Neutrophil (primary cell): ENCODE measurements around the gene MRPL42.

ENCODE experiments used
- H3K27ac ChIP-seq: fragments of 200-600 bp; sonication (generic); 2 replicates; pipeline ENCODE4 v1.5.1; 2016; ENCODE audit warnings: mild to moderate bottlenecking, moderate library complexity
- H3K27me3 ChIP-seq: fragments of 200-600 bp; sonication (generic); 2 replicates; pipeline ENCODE4 v1.6.0; 2016; ENCODE audit warnings: mild to moderate bottlenecking
- H3K36me3 ChIP-seq: fragments of 200-600 bp; sonication (generic); 2 replicates; pipeline ENCODE4 v1.5.1; 2017
- H3K4me1 ChIP-seq, 2 experiments: fragments of 200-600 bp in 1 of 2; sonication (generic) in 1 of 2; 1 replicate in 1 of 2; 2 replicates in 1 of 2; pipeline versions ENCODE4 v1.5.1 to v1.6.1; 2013 to 2016; ENCODE audit warnings: low read depth in 1 of 2, low read length in 1 of 2, mild to moderate bottlenecking in 1 of 2, moderate library complexity in 1 of 2; ENCODE audit not compliant: control insufficient read depth in 1 of 2, insufficient read depth in 1 of 2
- H3K4me3 ChIP-seq, 2 experiments: fragments of 200-600 bp in 1 of 2; sonication (generic) in 1 of 2; 1 replicate in 1 of 2; 2 replicates in 1 of 2; pipeline ENCODE4 v1.5.1; 2013 to 2016; ENCODE audit warnings: low read depth in 1 of 2, low read length in 1 of 2, mild to moderate bottlenecking in 1 of 2, moderate library complexity in 1 of 2
- H3K9me3 ChIP-seq: fragments of 200-600 bp; sonication (generic); 2 replicates; pipeline ENCODE4 v1.5.1; 2016
- CTCF ChIP-seq: fragments of 200-600 bp; sonication (generic); IDR thresholded peaks from 2 replicates; pipeline ENCODE4 v1.5.1; 2016; ENCODE audit warnings: antibody characterized with exemption

The MRPL42 gene

GRCh38 chr12:93451423-93452158, 15.7 kb upstream of the MRPL42 start:
- Histone ChIP-seq H3K4me3 (no peak overlapping the region), H3K27me3 (no peaks in the 10 kb centered on the region), H3K9me3 (no peaks in the 10 kb centered on the region), H3K4me1 (no peaks in the 10 kb centered on the region), H3K27ac (no peak overlapping the region), H3K36me3 (no peaks in the 10 kb centered on the region)
- TF ChIP-seq CTCF: no peak

GRCh38 chr12:93453633-93454032, 13.7 kb upstream of the MRPL42 start:
- no peaks in the 10 kb centered on the region for H3K9me3 ChIP-seq
- TF ChIP-seq CTCF: no peak
- no peaks in the 10 kb centered on the region for H3K4me1 ChIP-seq
- no peak overlapping the region for H3K4me3 ChIP-seq
- H3K36me3 ChIP-seq: no peaks in the 10 kb centered on the region
- no peaks in the 10 kb centered on the region for H3K27me3 ChIP-seq
- no peak overlapping the region for H3K27ac ChIP-seq

- Histone ChIP-seq H3K9me3 (no peaks in the 10 kb centered on the region), H3K36me3 (no peaks in the 10 kb centered on the region), H3K4me1 (peaks cover 0 to 11% of the 10 kb centered on the region in 2 experiments), H3K27ac (no peak overlapping the region), H3K4me3 (no peak overlapping the region), H3K27me3 (no peaks in the 10 kb centered on the region)
- TF ChIP-seq CTCF: no peak
Observed at GRCh38 chr12:93456077-93456476, 11.2 kb upstream of the MRPL42 start.

- Histone ChIP-seq H3K9me3 (no peaks in the 10 kb centered on the region), H3K27ac (no peak overlapping the region), H3K4me3 (no peak overlapping the region), H3K36me3 (no peaks in the 10 kb centered on the region), H3K27me3 (no peaks in the 10 kb centered on the region), H3K4me1 (peaks cover 0 to 11% of the 10 kb centered on the region in 2 experiments)
- no peak for TF ChIP-seq CTCF
Observed at GRCh38 chr12:93459097-93459496, 8.2 kb upstream of the MRPL42 start.

- no peak for TF ChIP-seq CTCF
- H3K9me3 ChIP-seq: no peaks in the 10 kb centered on the region
- no peaks in the 10 kb centered on the region for H3K36me3 ChIP-seq
- no peak overlapping the region for H3K4me3 ChIP-seq
- no peak overlapping the region for H3K27ac ChIP-seq
- no peaks in the 10 kb centered on the region for H3K27me3 ChIP-seq
- H3K4me1 ChIP-seq: peaks cover 0 to 11% of the 10 kb centered on the region in 2 experiments
Observed at GRCh38 chr12:93460003-93460402, 7.3 kb upstream of the MRPL42 start.
